ENCODE measurements around the gene MMS22L. TPM values are rescaled to one million over a fixed set of nuclear protein-coding genes. Genes with fewer than 3 reads are reported as not detected.

MMS22L gene
- polyA plus RNA-seq, 3 donors, result 1.6 to 3.4 (median 2.1) TPM

GRCh38 chr6:97294451-97294850, 11.4 kb upstream of the MMS22L start:
- H3K36me3 Mint-ChIP-seq, result no peaks in the 10 kb centered on the region
- no peak overlapping the region for H3K27ac ChIP-seq (ENCODE audit: low read depth in 1 of 2, low read length in 2 of 2)
- no peak overlapping the region for H3K4me3 Mint-ChIP-seq
- H3K79me2 ChIP-seq (ENCODE audit: insufficient read depth, low read length), result no peaks in the 10 kb centered on the region
- H3K36me3 ChIP-seq (replicated peaks in 1 of 2; ENCODE audit: control insufficient read depth in 1 of 2, insufficient read depth in 2 of 2, low read length in 2 of 2), result no peaks in the 10 kb centered on the region
- TF ChIP-seq, protein P1, sequence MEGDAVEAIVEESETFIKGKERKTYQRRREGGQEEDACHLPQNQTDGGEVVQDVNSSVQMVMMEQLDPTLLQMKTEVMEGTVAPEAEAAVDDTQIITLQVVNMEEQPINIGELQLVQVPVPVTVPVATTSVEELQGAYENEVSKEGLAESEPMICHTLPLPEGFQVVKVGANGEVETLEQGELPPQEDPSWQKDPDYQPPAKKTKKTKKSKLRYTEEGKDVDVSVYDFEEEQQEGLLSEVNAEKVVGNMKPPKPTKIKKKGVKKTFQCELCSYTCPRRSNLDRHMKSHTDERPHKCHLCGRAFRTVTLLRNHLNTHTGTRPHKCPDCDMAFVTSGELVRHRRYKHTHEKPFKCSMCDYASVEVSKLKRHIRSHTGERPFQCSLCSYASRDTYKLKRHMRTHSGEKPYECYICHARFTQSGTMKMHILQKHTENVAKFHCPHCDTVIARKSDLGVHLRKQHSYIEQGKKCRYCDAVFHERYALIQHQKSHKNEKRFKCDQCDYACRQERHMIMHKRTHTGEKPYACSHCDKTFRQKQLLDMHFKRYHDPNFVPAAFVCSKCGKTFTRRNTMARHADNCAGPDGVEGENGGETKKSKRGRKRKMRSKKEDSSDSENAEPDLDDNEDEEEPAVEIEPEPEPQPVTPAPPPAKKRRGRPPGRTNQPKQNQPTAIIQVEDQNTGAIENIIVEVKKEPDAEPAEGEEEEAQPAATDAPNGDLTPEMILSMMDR (IDR thresholded peaks at IDR 0.05), result no peak
- H3K27me3 ChIP-seq (ENCODE audit: control insufficient read depth in 2 of 2, insufficient read depth in 2 of 2, low read length in 2 of 2), result no peaks in the 10 kb centered on the region
- H3K9ac ChIP-seq (ENCODE audit: insufficient read depth, low read length, poor library complexity, severe bottlenecking), result no peak overlapping the region
- H3K4me2 ChIP-seq (replicated peaks; ENCODE audit: extremely low read depth, low read length, poor library complexity, severe bottlenecking), result no peak overlapping the region
- H3K4me1 ChIP-seq (ENCODE audit: control insufficient read depth in 1 of 2, insufficient read depth in 2 of 2, low read length in 2 of 2), result no peaks in the 10 kb centered on the region
- H4K20me1 ChIP-seq (ENCODE audit: insufficient read depth, low read length), result no peaks in the 10 kb centered on the region
- no peaks in the 10 kb centered on the region for H3K4me1 Mint-ChIP-seq
- no peak overlapping the region for H3K27ac Mint-ChIP-seq
- no peak for DNase-seq
- no peak overlapping the region for H3K4me3 ChIP-seq (replicated peaks in 1 of 3; ENCODE audit: low read depth in 2 of 3, low read length in 3 of 3)
- H3K9me3 ChIP-seq (replicated peaks in 1 of 2; ENCODE audit: control insufficient read depth in 1 of 2, insufficient read depth in 1 of 2, low read length in 2 of 2), result peaks cover 3 to 7% of the 10 kb centered on the region in 2 donors
- intact Hi-C loops (cut with micrococcal nuclease), result no loop called here
- no peak overlapping the region for H2AFZ ChIP-seq (ENCODE audit: insufficient read depth, low read depth, low read length, poor library complexity, severe bottlenecking)
- peaks cover 10 to 19% (median 13%) of the 10 kb centered on the region in 7 donors for H3K9me3 Mint-ChIP-seq
- peaks cover 0 to 7% (median 1%) of the 10 kb centered on the region in 3 donors for H3K27me3 Mint-ChIP-seq (ENCODE audit: low read depth in 3 of 3)
- 80% methylated on average over 2 of the region's 3 CpGs for WGBS (ENCODE audit: insufficient coverage)

- Mint-ChIP-seq H3K4me3 (no peak overlapping the region), H3K27me3 (ENCODE audit: low read depth in 3 of 3) (peaks cover 0 to 7% (median 1%) of the 10 kb centered on the region in 3 donors), H3K4me1 (no peaks in the 10 kb centered on the region), H3K9me3 (peaks cover 11 to 26% (median 17%) of the 10 kb centered on the region in 7 donors), H3K27ac (no peak overlapping the region), H3K36me3 (no peaks in the 10 kb centered on the region)
- Histone ChIP-seq H3K9me3 (replicated peaks in 1 of 2; ENCODE audit: control insufficient read depth in 1 of 2, insufficient read depth in 1 of 2, low read length in 2 of 2) (peaks cover 7 to 10% of the 10 kb centered on the region in 2 donors), H3K36me3 (replicated peaks in 1 of 2; ENCODE audit: control insufficient read depth in 1 of 2, insufficient read depth in 2 of 2, low read length in 2 of 2) (no peaks in the 10 kb centered on the region), H3K9ac (ENCODE audit: insufficient read depth, low read length, poor library complexity, severe bottlenecking) (no peak overlapping the region), H4K20me1 (ENCODE audit: insufficient read depth, low read length) (no peaks in the 10 kb centered on the region), H3K4me1 (ENCODE audit: control insufficient read depth in 1 of 2, insufficient read depth in 2 of 2, low read length in 2 of 2) (no peaks in the 10 kb centered on the region), H3K27me3 (ENCODE audit: control insufficient read depth in 2 of 2, insufficient read depth in 2 of 2, low read length in 2 of 2) (no peaks in the 10 kb centered on the region), H3K4me2 (replicated peaks; ENCODE audit: extremely low read depth, low read length, poor library complexity, severe bottlenecking) (no peak overlapping the region), H3K4me3 (replicated peaks in 1 of 3; ENCODE audit: low read depth in 2 of 3, low read length in 3 of 3) (no peak overlapping the region), H2AFZ (ENCODE audit: insufficient read depth, low read depth, low read length, poor library complexity, severe bottlenecking) (no peak overlapping the region), H3K79me2 (ENCODE audit: insufficient read depth, low read length) (no peaks in the 10 kb centered on the region), H3K27ac (ENCODE audit: low read depth in 1 of 2, low read length in 2 of 2) (no peak overlapping the region)
- TF ChIP-seq, protein P1 (IDR thresholded peaks at IDR 0.05), result no peak
- intact Hi-C loops (cut with micrococcal nuclease), result no loop called here
- no peak for DNase-seq
- 93% methylated on average over 2 of the region's 2 CpGs for WGBS (ENCODE audit: insufficient coverage)
Observed at GRCh38 chr6:97293198-97293696, 10.2 kb upstream of the MMS22L start.
